Mucosa of rectum (tissue), 2 donors: ENCODE data around the gene OXSR1.

Experiments
- H3K27ac ChIP-seq, 2 donors: one replicate each; pipeline ENCODE4 v1.7.0; 2013; ENCODE audit warnings: inconsistent platforms in 2 of 2, low read depth in 2 of 2, low read length in 2 of 2
- H3K27me3 ChIP-seq, 2 donors: one replicate each; pipeline ENCODE4 v1.7.0; 2013; ENCODE audit warnings: low read length in 2 of 2; ENCODE audit not compliant: control insufficient read depth in 2 of 2, insufficient read depth in 2 of 2
- H3K36me3 ChIP-seq, 2 donors: one replicate each; pipeline ENCODE4 v1.7.0; 2013; ENCODE audit warnings: low read length in 2 of 2; ENCODE audit not compliant: control insufficient read depth in 2 of 2, insufficient read depth in 2 of 2
- H3K4me1 ChIP-seq, 2 donors: one replicate each; pipeline ENCODE4 v1.7.0; 2013; ENCODE audit warnings: low read length in 2 of 2, mild to moderate bottlenecking in 1 of 2; ENCODE audit not compliant: control insufficient read depth in 2 of 2, insufficient read depth in 2 of 2
- H3K4me3 ChIP-seq, 2 donors: one replicate each; pipeline ENCODE4 v1.7.0; 2013; ENCODE audit warnings: low read length in 2 of 2
- H3K9ac ChIP-seq, 2 donors: one replicate each; pipeline ENCODE4 v1.7.0; 2013; ENCODE audit warnings: low read length in 2 of 2, low read depth in 1 of 2, mild to moderate bottlenecking in 1 of 2
- H3K9me3 ChIP-seq, 2 donors: one replicate each; pipeline ENCODE4 v1.7.0; 2013; ENCODE audit warnings: low read length in 2 of 2; ENCODE audit not compliant: control insufficient read depth in 2 of 2
- donor health status: healthy.
- donor health status: Normal muscosa, but diverticular disease.

OXSR1 gene

GRCh38 chr3:38165722-38166387 is 518 bp downstream of the OXSR1 start:
- no peaks in the 10 kb centered on the region for H3K9me3 ChIP-seq
- H3K27me3 ChIP-seq = no peaks in the 10 kb centered on the region
- H3K4me1 ChIP-seq = peaks cover 6 to 13% of the 10 kb centered on the region in 2 donors
- no peaks in the 10 kb centered on the region for H3K36me3 ChIP-seq
- H3K4me3 ChIP-seq = peak overlapping the region; percentile 87 to 90
- peak overlapping the region; percentile 94 to 97 for H3K9ac ChIP-seq
- peak overlapping the region; percentile 96 to 99 for H3K27ac ChIP-seq

GRCh38 chr3:38167591-38167990 is 2.3 kb downstream of the OXSR1 start:
- Histone ChIP-seq H3K36me3 (no peaks in the 10 kb centered on the region), H3K9me3 (no peaks in the 10 kb centered on the region), H3K27ac (no peak overlapping the region), H3K27me3 (no peaks in the 10 kb centered on the region), H3K4me3 (no peak overlapping the region), H3K4me1 (peaks cover 6 to 13% of the 10 kb centered on the region in 2 donors), H3K9ac (no peak overlapping the region)

GRCh38 chr3:38168151-38169026 is 3.1 kb downstream of the OXSR1 start:
- Histone ChIP-seq H3K27me3 (no peaks in the 10 kb centered on the region), H3K9me3 (no peaks in the 10 kb centered on the region), H3K27ac (no peak overlapping the region), H3K36me3 (no peaks in the 10 kb centered on the region), H3K4me3 (no peak overlapping the region), H3K9ac (no peak overlapping the region), H3K4me1 (peaks cover 6 to 13% of the 10 kb centered on the region in 2 donors)

GRCh38 chr3:38169027-38169317 is 3.6 kb downstream of the OXSR1 start:
- Histone ChIP-seq H3K4me3 (no peak overlapping the region), H3K27ac (no peak overlapping the region), H3K36me3 (no peaks in the 10 kb centered on the region), H3K27me3 (no peaks in the 10 kb centered on the region), H3K4me1 (peaks cover 5 to 12% of the 10 kb centered on the region in 2 donors), H3K9ac (no peak overlapping the region), H3K9me3 (no peaks in the 10 kb centered on the region)

- peaks cover 0 to 8% of the 10 kb centered on the region in 2 donors for H3K4me1 ChIP-seq
- H3K36me3 ChIP-seq = no peaks in the 10 kb centered on the region
- H3K4me3 ChIP-seq = no peak overlapping the region
- H3K27me3 ChIP-seq = no peaks in the 10 kb centered on the region
- H3K27ac ChIP-seq = no peak overlapping the region
- H3K9me3 ChIP-seq = no peaks in the 10 kb centered on the region
- H3K9ac ChIP-seq = no peak overlapping the region
Measured at GRCh38 chr3:38170722-38171121, 5.4 kb downstream of the OXSR1 start.

- no peaks in the 10 kb centered on the region for H3K27me3 ChIP-seq
- H3K9me3 ChIP-seq = no peaks in the 10 kb centered on the region
- H3K4me1 ChIP-seq = peaks cover 0 to 6% of the 10 kb centered on the region in 2 donors
- H3K27ac ChIP-seq = no peak overlapping the region
- H3K9ac ChIP-seq = no peak overlapping the region
- no peaks in the 10 kb centered on the region for H3K36me3 ChIP-seq
- no peak overlapping the region for H3K4me3 ChIP-seq
Measured at GRCh38 chr3:38171622-38172021, 6.3 kb downstream of the OXSR1 start.

- Histone ChIP-seq H3K27me3 (no peaks in the 10 kb centered on the region), H3K4me3 (no peak overlapping the region), H3K27ac (no peak overlapping the region), H3K4me1 (no peaks in the 10 kb centered on the region), H3K9ac (no peak overlapping the region), H3K36me3 (no peaks in the 10 kb centered on the region), H3K9me3 (no peaks in the 10 kb centered on the region)
Measured at GRCh38 chr3:38173834-38174418, 8.6 kb downstream of the OXSR1 start.

- H3K9ac ChIP-seq = no peak overlapping the region
Measured at GRCh38 chr3:38177181-38177580, 11.8 kb downstream of the OXSR1 start.

GRCh38 chr3:38186781-38187180 is 21.4 kb downstream of the OXSR1 start:
- H3K27me3 ChIP-seq = no peaks in the 10 kb centered on the region
- no peak overlapping the region for H3K4me3 ChIP-seq
- peaks cover 8 to 12% of the 10 kb centered on the region in 2 donors for H3K36me3 ChIP-seq
- no peak overlapping the region for H3K9ac ChIP-seq
- no peak overlapping the region for H3K27ac ChIP-seq
- H3K4me1 ChIP-seq = peaks cover 5 to 7% of the 10 kb centered on the region in 2 donors
- no peaks in the 10 kb centered on the region for H3K9me3 ChIP-seq

More at GRCh38 chr3:38177181-38177580, 11.8 kb downstream of the OXSR1 start:
- Histone ChIP-seq H3K27me3 (no peaks in the 10 kb centered on the region), H3K4me1 (peaks cover 0 to under 1% of the 10 kb centered on the region in 2 donors), H3K9me3 (no peaks in the 10 kb centered on the region), H3K4me3 (no peak overlapping the region), H3K36me3 (peaks cover 0 to 2% of the 10 kb centered on the region in 2 donors), H3K27ac (no peak overlapping the region)

GRCh38 chr3:38190481-38190881 is 25.1 kb downstream of the OXSR1 start:
- no peak overlapping the region for H3K9ac ChIP-seq

More at GRCh38 chr3:38190481-38190881, 25.1 kb downstream of the OXSR1 start:
- H3K4me3 ChIP-seq = no peak overlapping the region
- peaks cover 11 to 16% of the 10 kb centered on the region in 2 donors for H3K36me3 ChIP-seq
- H3K9me3 ChIP-seq = no peaks in the 10 kb centered on the region
- H3K4me1 ChIP-seq = no peaks in the 10 kb centered on the region
- no peaks in the 10 kb centered on the region for H3K27me3 ChIP-seq
- no peak overlapping the region for H3K27ac ChIP-seq
